ENCODE measurements around the gene LRRC23.

DNA sequence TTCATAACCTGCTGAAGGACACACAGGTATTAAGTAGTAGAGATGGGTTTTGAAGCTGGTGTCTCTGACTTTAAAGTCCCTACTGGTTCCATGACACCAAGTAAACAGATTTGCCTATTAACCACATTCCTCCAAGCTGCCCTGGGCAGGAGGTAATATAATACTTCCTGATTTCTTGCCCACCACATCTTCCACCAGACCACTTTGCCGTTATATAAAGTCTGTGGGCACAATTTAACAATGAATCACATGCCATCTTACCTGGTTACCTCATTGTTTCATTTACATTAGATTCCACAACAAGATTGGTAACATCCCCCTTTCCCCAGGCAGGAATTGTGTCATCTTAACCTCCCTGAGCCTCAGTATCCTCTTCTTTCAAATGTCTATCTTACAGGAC lies 900 bp upstream of the LRRC23 start:
- TF ChIP-seq, protein P1, sequence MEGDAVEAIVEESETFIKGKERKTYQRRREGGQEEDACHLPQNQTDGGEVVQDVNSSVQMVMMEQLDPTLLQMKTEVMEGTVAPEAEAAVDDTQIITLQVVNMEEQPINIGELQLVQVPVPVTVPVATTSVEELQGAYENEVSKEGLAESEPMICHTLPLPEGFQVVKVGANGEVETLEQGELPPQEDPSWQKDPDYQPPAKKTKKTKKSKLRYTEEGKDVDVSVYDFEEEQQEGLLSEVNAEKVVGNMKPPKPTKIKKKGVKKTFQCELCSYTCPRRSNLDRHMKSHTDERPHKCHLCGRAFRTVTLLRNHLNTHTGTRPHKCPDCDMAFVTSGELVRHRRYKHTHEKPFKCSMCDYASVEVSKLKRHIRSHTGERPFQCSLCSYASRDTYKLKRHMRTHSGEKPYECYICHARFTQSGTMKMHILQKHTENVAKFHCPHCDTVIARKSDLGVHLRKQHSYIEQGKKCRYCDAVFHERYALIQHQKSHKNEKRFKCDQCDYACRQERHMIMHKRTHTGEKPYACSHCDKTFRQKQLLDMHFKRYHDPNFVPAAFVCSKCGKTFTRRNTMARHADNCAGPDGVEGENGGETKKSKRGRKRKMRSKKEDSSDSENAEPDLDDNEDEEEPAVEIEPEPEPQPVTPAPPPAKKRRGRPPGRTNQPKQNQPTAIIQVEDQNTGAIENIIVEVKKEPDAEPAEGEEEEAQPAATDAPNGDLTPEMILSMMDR (IDR thresholded peaks at IDR 0.05 in 2 of 3, conservative IDR thresholded peaks at IDR 0.05 in 1 of 3; ENCODE audit: borderline replicate concordance in 1 of 3, insufficient read depth in 1 of 3, low read depth in 2 of 3, low read length in 2 of 3), result no peak
- TF ChIP-seq, protein P2, sequence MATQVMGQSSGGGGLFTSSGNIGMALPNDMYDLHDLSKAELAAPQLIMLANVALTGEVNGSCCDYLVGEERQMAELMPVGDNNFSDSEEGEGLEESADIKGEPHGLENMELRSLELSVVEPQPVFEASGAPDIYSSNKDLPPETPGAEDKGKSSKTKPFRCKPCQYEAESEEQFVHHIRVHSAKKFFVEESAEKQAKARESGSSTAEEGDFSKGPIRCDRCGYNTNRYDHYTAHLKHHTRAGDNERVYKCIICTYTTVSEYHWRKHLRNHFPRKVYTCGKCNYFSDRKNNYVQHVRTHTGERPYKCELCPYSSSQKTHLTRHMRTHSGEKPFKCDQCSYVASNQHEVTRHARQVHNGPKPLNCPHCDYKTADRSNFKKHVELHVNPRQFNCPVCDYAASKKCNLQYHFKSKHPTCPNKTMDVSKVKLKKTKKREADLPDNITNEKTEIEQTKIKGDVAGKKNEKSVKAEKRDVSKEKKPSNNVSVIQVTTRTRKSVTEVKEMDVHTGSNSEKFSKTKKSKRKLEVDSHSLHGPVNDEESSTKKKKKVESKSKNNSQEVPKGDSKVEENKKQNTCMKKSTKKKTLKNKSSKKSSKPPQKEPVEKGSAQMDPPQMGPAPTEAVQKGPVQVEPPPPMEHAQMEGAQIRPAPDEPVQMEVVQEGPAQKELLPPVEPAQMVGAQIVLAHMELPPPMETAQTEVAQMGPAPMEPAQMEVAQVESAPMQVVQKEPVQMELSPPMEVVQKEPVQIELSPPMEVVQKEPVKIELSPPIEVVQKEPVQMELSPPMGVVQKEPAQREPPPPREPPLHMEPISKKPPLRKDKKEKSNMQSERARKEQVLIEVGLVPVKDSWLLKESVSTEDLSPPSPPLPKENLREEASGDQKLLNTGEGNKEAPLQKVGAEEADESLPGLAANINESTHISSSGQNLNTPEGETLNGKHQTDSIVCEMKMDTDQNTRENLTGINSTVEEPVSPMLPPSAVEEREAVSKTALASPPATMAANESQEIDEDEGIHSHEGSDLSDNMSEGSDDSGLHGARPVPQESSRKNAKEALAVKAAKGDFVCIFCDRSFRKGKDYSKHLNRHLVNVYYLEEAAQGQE (IDR thresholded peaks at IDR 0.05; ENCODE audit: low read depth), result no peak
- TF ChIP-seq POLR2AphosphoS5 (IDR thresholded peaks at IDR 0.05; ENCODE audit: low read depth, low read length) (no peak), SRF (IDR thresholded peaks at IDR 0.05; ENCODE audit: low read depth) (no peak), POLR2A (IDR thresholded peaks at IDR 0.05; ENCODE audit: borderline replicate concordance, extremely low read depth, insufficient read depth, insufficient read length) (no peak)

Data from HCT116 (cell line).